ENCODE data around the gene NCAPD3. TPM values are rescaled to one million over a fixed set of nuclear protein-coding genes. Genes with fewer than 3 reads are reported as not detected.

The NCAPD3 gene
- total RNA-seq, 2 experiments from 2014 or later: 123 to 143 TPM

GRCh38 chr11:134157451-134157850, 66.3 kb downstream of the NCAPD3 start:
- CTCF ChIA-PET: interaction anchor here (0.7 kb wide), 1 partner anchor 106 kb away, joined by 3 read pairs; no protein-coding TSS in a partner anchor
- ATAC-seq (no peak), DNase-seq (no peak)
- Mint-ChIP-seq H3K27ac (no peak overlapping the region), H3K36me3 (peaks cover 58% of the 10 kb centered on the region), H3K4me1 (no peaks in the 10 kb centered on the region), H3K27me3 (no peaks in the 10 kb centered on the region), H3K9me3 (ENCODE audit: low read depth) (no peaks in the 10 kb centered on the region), H3K4me3 (no peak overlapping the region)

DNA sequence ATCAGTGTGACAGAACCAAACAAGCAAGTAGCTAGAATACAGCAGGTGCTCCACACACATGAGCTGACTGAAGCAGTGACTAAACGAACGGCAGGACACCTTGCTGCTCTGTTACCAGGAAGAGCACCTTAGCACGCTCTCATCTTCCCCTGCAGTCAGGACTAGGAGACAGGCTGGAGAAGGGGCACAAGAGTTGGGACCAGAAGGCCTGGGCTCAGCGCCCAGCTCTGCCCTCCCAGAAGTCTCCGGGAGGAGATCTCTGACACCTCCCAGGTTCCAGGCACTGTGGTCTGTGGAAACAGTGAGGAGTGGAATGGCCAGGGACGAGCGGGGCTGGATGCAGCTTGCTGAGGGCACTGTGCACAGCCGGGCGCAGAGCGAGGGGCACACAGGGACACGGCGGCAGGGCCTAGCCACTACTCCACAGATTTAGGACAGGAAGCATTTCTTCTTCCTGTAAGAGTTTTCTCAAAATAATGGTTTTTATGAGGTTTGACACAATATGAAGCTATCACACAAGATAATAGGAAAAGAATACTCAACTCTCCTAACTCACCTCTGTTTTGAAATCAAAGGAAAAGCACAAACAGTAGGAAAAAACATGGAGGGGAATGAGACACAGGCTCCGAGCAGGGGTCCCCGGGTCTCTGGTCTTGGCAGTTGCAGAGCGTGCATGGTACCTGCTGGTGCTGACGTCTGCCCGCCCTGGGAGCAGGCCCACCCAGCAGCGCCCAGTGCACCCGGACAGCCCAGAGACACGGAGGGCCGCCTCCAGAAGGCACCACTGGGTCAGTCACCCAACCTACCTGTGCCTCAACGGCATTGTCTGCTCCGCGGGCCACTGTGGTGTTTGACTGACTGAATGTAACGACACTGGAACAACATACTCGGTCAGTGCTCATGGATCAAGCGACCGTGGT, 67.6 kb downstream of the NCAPD3 start:
- no peak for DNase-seq
- Mint-ChIP-seq H3K9me3 (ENCODE audit: low read depth) (no peaks in the 10 kb centered on the region), H3K36me3 (peaks cover 59% of the 10 kb centered on the region), H3K4me1 (no peaks in the 10 kb centered on the region), H3K27ac (no peak overlapping the region), H3K4me3 (no peak overlapping the region), H3K27me3 (no peaks in the 10 kb centered on the region)
- no peak for ATAC-seq
- CTCF ChIA-PET: no interaction called here

GRCh38 chr11:134155456-134155855, 68.3 kb downstream of the NCAPD3 start:
- DNase-seq (no peak), ATAC-seq (no peak)
- H3K36me3 Mint-ChIP-seq: peaks cover 64% of the 10 kb centered on the region
- CTCF ChIA-PET: no interaction called here
- no peak overlapping the region for H3K4me3 Mint-ChIP-seq
- no peaks in the 10 kb centered on the region for H3K4me1 Mint-ChIP-seq
- H3K27me3 Mint-ChIP-seq: no peaks in the 10 kb centered on the region
- no peaks in the 10 kb centered on the region for H3K9me3 Mint-ChIP-seq (ENCODE audit: low read depth)
- H3K27ac Mint-ChIP-seq: no peak overlapping the region

- CTCF ChIA-PET: no interaction called here
- no peaks in the 10 kb centered on the region for H3K9me3 Mint-ChIP-seq (ENCODE audit: low read depth)
- H3K27me3 Mint-ChIP-seq: no peaks in the 10 kb centered on the region
These were observed 69.3 kb downstream of the NCAPD3 start for GRCh38 chr11:134154441-134154840.

GRCh38 chr11:134153147-134153905, 70.4 kb downstream of the NCAPD3 start:
- ATAC-seq (no peak), DNase-seq (no peak)
- Mint-ChIP-seq H3K36me3 (peaks cover 54% of the 10 kb centered on the region), H3K4me3 (no peak overlapping the region), H3K4me1 (no peaks in the 10 kb centered on the region), H3K27me3 (no peaks in the 10 kb centered on the region), H3K27ac (no peak overlapping the region), H3K9me3 (ENCODE audit: low read depth) (no peaks in the 10 kb centered on the region)
- CTCF ChIA-PET: no interaction called here

More at GRCh38 chr11:134154441-134154840, 69.3 kb downstream of the NCAPD3 start:
- ATAC-seq: no peak
- H3K27ac Mint-ChIP-seq: no peak overlapping the region
- no peaks in the 10 kb centered on the region for H3K4me1 Mint-ChIP-seq
- no peak for DNase-seq
- peaks cover 59% of the 10 kb centered on the region for H3K36me3 Mint-ChIP-seq
- H3K4me3 Mint-ChIP-seq: no peak overlapping the region

DNA sequence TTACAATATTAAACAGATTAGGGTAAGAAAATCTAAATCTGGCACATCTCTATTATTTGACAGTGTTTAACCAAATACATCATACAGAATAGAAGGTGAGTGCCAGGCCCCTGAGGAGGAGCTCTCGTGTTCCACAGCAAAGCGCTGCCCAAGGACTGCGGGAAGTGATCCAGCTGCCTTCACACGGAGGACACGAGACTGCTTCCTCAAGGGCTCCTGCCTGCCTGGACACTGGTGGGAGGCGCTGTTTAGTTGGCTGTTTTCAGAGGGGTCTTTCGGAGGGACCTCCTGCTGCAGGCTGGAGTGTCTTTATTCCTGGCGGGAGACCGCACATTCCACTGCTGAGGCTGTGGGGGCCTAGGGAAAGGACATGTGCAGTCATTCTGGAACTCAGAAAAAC, 71.1 kb downstream of the NCAPD3 start:
- DNase-seq (no peak), ATAC-seq (no peak)
- Mint-ChIP-seq H3K4me3 (no peak overlapping the region), H3K27me3 (no peaks in the 10 kb centered on the region), H3K36me3 (peaks cover 50% of the 10 kb centered on the region), H3K9me3 (ENCODE audit: low read depth) (no peaks in the 10 kb centered on the region), H3K4me1 (no peaks in the 10 kb centered on the region), H3K27ac (no peak overlapping the region)
- CTCF ChIA-PET: interaction anchor here (1.2 kb wide), 1 partner anchor 10 kb away, joined by 3 read pairs; no protein-coding TSS in a partner anchor

DNA sequence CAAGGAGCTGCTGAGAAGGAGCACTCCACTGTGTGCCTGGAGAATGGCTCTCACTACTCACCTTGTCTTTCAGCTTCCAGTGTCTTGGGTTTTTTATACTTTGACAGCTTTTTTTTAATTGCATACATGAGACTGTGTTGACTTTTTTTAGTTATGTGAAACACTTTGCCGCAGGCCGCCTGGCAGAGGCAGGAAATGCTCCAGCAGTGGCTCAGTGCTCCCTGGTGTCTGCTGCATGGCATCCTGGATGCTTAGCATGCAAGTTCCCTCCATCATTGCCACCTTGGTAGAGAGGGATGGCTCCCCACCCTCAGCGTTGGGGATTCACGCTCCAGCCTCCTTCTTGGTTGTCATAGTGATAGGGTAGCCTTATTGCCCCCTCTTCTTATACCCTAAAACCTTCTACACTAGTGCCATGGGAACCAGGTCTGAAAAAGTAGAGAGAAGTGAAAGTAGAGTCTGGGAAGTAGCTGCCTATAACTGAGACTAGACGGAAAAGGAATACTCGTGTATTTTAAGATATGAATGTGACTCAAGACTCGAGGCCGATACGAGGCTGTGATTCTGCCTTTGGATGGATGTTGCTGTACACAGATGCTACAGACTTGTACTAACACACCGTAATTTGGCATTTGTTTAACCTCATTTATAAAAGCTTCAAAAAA, 72.6 kb downstream of the NCAPD3 start:
- Mint-ChIP-seq H3K4me1 (no peaks in the 10 kb centered on the region), H3K4me3 (no peak overlapping the region), H3K27ac (no peak overlapping the region), H3K27me3 (no peaks in the 10 kb centered on the region), H3K36me3 (peaks cover 40% of the 10 kb centered on the region), H3K9me3 (ENCODE audit: low read depth) (no peaks in the 10 kb centered on the region)
- ATAC-seq (no peak), DNase-seq (no peak)
- CTCF ChIA-PET: interaction anchor here (0.5 to 1.2 kb wide), 3 partner anchors 9 to 101 kb away, joined by 3 read pairs; no protein-coding TSS in a partner anchor

DNA sequence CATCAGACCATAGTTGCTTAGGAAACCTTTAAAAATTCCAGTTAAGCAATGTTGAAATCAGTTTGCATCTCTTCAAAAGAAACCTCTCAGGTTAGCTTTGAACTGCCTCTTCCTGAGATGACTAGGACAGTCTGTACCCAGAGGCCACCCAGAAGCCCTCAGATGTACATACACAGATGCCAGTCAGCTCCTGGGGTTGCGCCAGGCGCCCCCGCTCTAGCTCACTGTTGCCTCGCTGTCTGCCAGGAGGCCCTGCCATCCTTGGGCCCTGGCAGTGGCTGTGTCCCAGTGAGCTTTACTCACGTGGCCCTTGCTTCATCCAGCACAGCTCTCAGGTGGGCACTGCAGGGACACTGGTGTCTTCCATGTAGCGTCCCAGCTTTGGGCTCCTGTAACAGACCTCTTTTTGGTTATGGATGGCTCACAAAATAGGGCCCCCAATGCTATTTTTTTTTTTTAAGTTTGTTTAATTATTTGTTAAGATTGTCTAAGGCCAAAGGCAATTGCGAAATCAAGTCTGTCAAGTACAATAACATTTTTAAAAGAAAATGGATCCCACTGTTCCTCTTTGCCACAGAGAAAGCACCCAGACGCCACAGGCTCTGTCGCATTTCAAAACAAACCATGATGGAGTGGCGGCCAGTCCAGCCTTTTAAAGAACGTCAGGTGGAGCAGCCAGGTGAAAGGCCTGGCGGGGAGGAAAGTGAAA, 73.4 kb downstream of the NCAPD3 start:
- Mint-ChIP-seq H3K4me3 (no peak overlapping the region), H3K9me3 (ENCODE audit: low read depth) (no peaks in the 10 kb centered on the region)

DNA sequence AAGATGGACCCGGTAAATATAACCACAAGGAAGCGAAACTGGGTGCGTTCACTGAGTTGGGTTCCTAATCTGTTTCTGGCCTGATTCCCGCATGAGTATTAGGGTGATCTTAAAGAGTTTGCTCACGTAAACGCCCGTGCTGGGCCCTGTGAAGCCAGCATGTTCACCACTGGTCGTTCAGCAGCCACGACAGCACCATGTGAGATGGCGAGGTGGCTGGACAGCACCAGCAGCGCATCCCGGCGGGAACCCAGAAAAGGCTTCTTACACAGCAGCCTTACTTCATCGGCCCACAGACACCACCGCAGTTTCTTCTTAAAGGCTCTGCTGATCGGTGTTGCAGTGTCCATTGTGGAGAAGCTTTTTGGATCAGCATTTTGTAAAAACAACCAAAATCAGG, 74.4 kb downstream of the NCAPD3 start:
- no peaks in the 10 kb centered on the region for H3K9me3 Mint-ChIP-seq (ENCODE audit: low read depth)
- peaks cover under 1% of the 10 kb centered on the region for H3K4me1 Mint-ChIP-seq
- H3K36me3 Mint-ChIP-seq: peaks cover 32% of the 10 kb centered on the region
- ATAC-seq (no peak), DNase-seq (no peak)
- no peak overlapping the region for H3K4me3 Mint-ChIP-seq
- no peaks in the 10 kb centered on the region for H3K27me3 Mint-ChIP-seq
- H3K27ac Mint-ChIP-seq: no peak overlapping the region
- CTCF ChIA-PET: no interaction called here

More for the DNA sequence above, 73.4 kb downstream of the NCAPD3 start:
- CTCF ChIA-PET: no interaction called here
- H3K27me3 Mint-ChIP-seq: no peaks in the 10 kb centered on the region
- no peak for ATAC-seq
- no peaks in the 10 kb centered on the region for H3K4me1 Mint-ChIP-seq
- no peak for DNase-seq
- H3K27ac Mint-ChIP-seq: no peak overlapping the region
- H3K36me3 Mint-ChIP-seq: peaks cover 34% of the 10 kb centered on the region

DNA sequence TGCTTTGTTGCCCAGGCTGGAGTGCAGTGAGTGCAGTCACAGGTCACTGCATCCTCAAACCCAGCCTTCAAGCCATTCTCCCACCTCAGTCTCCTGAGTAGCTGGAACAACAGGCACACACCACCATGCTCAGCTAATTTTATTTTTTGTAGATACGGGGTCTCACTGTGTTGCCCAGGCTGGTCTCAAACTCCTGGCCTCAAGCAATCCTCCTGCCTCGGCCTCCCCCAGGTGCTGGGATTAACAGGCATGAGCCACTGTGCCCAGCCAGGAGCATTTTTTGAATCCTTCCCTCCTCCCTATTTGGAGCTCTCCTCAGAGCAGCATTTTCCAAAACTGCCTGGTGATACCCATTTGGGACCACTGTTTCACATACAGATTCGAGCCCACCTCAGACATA, 77.2 kb downstream of the NCAPD3 start:
- Mint-ChIP-seq H3K4me3 (no peak overlapping the region), H3K9me3 (ENCODE audit: low read depth) (no peaks in the 10 kb centered on the region), H3K27me3 (no peaks in the 10 kb centered on the region), H3K4me1 (peaks cover 9% of the 10 kb centered on the region), H3K36me3 (peaks cover 24% of the 10 kb centered on the region), H3K27ac (no peak overlapping the region)
- CTCF ChIA-PET: no interaction called here
- no peak for ATAC-seq
- DNase-seq: no peak

- no peak for ATAC-seq
- Mint-ChIP-seq H3K4me3 (no peak overlapping the region), H3K27me3 (no peaks in the 10 kb centered on the region), H3K9me3 (ENCODE audit: low read depth) (no peaks in the 10 kb centered on the region), H3K4me1 (peaks cover 9% of the 10 kb centered on the region), H3K27ac (no peak overlapping the region), H3K36me3 (peaks cover 15% of the 10 kb centered on the region)
- DNase-seq: no peak
- CTCF ChIA-PET: interaction anchor here (0.7 kb wide), 1 partner anchor 96 kb away, joined by 4 read pairs; no protein-coding TSS in a partner anchor
These were observed 78.1 kb downstream of the NCAPD3 start for GRCh38 chr11:134145715-134146114.

GRCh38 chr11:134144744-134145143, 79.0 kb downstream of the NCAPD3 start:
- DNase-seq (no peak), ATAC-seq (no peak)
- H3K27me3 Mint-ChIP-seq: no peaks in the 10 kb centered on the region
- CTCF ChIA-PET: interaction anchor here (0.5 kb wide), 1 partner anchor 63 kb away, joined by 3 read pairs; no protein-coding TSS in a partner anchor
- no peaks in the 10 kb centered on the region for H3K9me3 Mint-ChIP-seq (ENCODE audit: low read depth)
- peaks cover 9% of the 10 kb centered on the region for H3K4me1 Mint-ChIP-seq
- no peak overlapping the region for H3K27ac Mint-ChIP-seq
- no peak overlapping the region for H3K4me3 Mint-ChIP-seq
- H3K36me3 Mint-ChIP-seq: peaks cover 13% of the 10 kb centered on the region

DNA sequence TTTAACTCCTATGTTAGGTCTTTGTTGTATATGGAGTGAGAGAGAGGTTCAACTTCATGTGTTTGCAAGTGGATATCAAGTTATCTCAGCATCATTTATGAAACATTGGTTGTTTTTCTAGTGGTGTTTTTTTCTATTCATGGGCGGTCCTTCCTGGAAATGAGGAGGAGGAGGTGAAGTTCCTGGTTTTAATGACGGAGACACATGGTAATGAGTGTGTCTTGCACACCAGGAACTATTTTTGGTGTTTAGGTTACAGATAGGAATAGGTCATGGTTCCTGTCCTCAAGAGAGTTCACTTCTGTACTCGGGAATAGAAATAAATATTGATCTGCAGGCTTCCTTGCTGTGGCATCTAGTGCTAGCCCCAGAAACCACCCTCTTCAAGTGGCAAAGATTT, 80.0 kb downstream of the NCAPD3 start:
- no peak overlapping the region for H3K4me3 Mint-ChIP-seq
- H3K9me3 Mint-ChIP-seq (ENCODE audit: low read depth): no peaks in the 10 kb centered on the region
- H3K4me1 Mint-ChIP-seq: peaks cover 9% of the 10 kb centered on the region
- no peak for ATAC-seq
- peaks cover 8% of the 10 kb centered on the region for H3K36me3 Mint-ChIP-seq
- no peak for DNase-seq
- no peaks in the 10 kb centered on the region for H3K27me3 Mint-ChIP-seq
- CTCF ChIA-PET: no interaction called here
- H3K27ac Mint-ChIP-seq: no peak overlapping the region

Measured in activated CD8-positive, alpha-beta memory T cell treated with anti-CD3 and anti-CD28 coated beads, Interleukin-2, amount 10 ng/mL, durations not matched to agents 7 days and 5 days (primary cell).